Stimulated activated CD4-positive, alpha-beta T cell treated with anti-CD3 and anti-CD28 coated beads, Interleukin-15, amount 100 ng/mL, for 48 hours (primary cell): Measurements from ENCODE around the gene TRAPPC2L.

Experiments used
- DNase-seq, 2 donors: peaks; one replicate each; pipeline ENCODE4 v3.0.0-alpha.2; 2020; ENCODE audit warnings: low read depth in 2 of 2

TRAPPC2L gene

GRCh38 chr16:88839026-88839529, 17.8 kb upstream of the TRAPPC2L start:
- no peak for DNase-seq

GRCh38 chr16:88839745-88840599, 17.0 kb upstream of the TRAPPC2L start:
- no peak for DNase-seq

GRCh38 chr16:88840600-88841215, 16.2 kb upstream of the TRAPPC2L start:
- DNase-seq: no peak

GRCh38 chr16:88841521-88842307, 15.2 kb upstream of the TRAPPC2L start:
- no peak for DNase-seq

- no peak for DNase-seq
Observed at GRCh38 chr16:88842308-88842756, 14.6 kb upstream of the TRAPPC2L start.

- DNase-seq: no peak
Observed at GRCh38 chr16:88842806-88843205, 14.1 kb upstream of the TRAPPC2L start.

- DNase-seq: no peak
Observed at GRCh38 chr16:88843256-88843655, 13.7 kb upstream of the TRAPPC2L start.

- DNase-seq: no peak
Observed at GRCh38 chr16:88844419-88845036, 12.4 kb upstream of the TRAPPC2L start.

GRCh38 chr16:88846088-88846487, 10.8 kb upstream of the TRAPPC2L start:
- DNase-seq: no peak

- no peak for DNase-seq
Observed at GRCh38 chr16:88847654-88848053, 9.3 kb upstream of the TRAPPC2L start.

- no peak for DNase-seq
Observed at GRCh38 chr16:88848557-88848956, 8.4 kb upstream of the TRAPPC2L start.

GRCh38 chr16:88850531-88851199, 6.3 kb upstream of the TRAPPC2L start:
- no peak for DNase-seq

GRCh38 chr16:88851616-88852015, 5.3 kb upstream of the TRAPPC2L start:
- no peak for DNase-seq

GRCh38 chr16:88853325-88853941, 3.5 kb upstream of the TRAPPC2L start:
- DNase-seq: no peak

- DNase-seq: no peak
Observed at GRCh38 chr16:88854306-88855111, 2.4 kb upstream of the TRAPPC2L start.

- DNase-seq: no peak
Observed at GRCh38 chr16:88855176-88855575, 1.8 kb upstream of the TRAPPC2L start.

GRCh38 chr16:88855736-88856121, 1.2 kb upstream of the TRAPPC2L start:
- no peak for DNase-seq

GRCh38 chr16:88856122-88856827, 652 bp upstream of the TRAPPC2L start:
- no peak for DNase-seq

- DNase-seq: peak; percentile 42 to 73
Observed at GRCh38 chr16:88857728-88858339, 907 bp downstream of the TRAPPC2L start.
